ENCODE results near the gene CITED2.
"Not testable (repeated sequence)": the region's sequence is repeated elsewhere in the genome, so short reads cannot be mapped to it uniquely, and the experiment has no call there.

Gene CITED2

DNA sequence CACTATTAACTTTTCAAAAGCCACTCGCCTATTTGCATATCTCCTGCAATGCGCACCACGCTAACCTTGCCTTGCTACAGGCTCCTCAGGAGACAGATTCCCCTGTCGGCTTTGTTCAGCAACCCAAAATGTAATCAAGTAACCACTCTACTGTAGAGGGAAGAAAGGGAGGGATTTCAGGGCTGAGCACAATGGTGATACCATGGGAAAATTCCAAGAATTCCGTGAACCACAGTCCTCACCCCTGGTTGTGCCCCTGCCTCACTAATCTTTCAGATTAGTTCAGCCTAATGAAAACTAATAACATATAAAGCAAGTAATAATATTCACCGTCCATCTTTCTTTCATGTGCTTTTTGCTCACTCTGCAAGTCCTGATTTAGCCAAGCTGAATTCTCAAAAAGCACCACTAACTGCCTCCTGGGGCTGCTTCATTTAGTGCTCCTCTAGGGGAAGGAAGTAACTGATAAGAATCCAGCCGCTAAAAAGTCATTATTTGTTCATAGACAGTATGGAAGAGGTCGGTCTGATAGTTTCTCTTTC is 6.6 kb downstream of the CITED2 start:
- no peak for DNase-seq (ENCODE audit: low read depth in 2 of 2, low spot score in 1 of 2)

DNA sequence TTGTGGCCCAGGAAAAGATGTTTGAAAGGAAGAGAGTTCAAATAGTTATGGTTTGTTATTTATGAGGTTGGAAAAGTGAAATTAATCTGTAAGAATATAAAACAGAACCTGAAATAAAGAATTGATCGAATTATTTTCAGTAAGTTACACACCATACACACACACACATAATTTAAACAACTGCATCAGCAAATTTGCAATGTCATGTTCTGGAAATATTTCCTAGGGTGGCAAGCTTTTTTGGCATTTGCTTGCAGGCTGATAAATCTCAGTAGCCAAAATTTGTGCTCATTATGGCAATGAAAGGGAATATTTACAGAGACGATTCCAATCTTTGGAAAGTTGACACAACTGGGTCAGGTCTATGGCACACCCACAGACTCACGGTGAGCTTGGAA is 9.5 kb downstream of the CITED2 start:
- no peak for DNase-seq (ENCODE audit: low read depth in 2 of 2, low spot score in 1 of 2)

DNA sequence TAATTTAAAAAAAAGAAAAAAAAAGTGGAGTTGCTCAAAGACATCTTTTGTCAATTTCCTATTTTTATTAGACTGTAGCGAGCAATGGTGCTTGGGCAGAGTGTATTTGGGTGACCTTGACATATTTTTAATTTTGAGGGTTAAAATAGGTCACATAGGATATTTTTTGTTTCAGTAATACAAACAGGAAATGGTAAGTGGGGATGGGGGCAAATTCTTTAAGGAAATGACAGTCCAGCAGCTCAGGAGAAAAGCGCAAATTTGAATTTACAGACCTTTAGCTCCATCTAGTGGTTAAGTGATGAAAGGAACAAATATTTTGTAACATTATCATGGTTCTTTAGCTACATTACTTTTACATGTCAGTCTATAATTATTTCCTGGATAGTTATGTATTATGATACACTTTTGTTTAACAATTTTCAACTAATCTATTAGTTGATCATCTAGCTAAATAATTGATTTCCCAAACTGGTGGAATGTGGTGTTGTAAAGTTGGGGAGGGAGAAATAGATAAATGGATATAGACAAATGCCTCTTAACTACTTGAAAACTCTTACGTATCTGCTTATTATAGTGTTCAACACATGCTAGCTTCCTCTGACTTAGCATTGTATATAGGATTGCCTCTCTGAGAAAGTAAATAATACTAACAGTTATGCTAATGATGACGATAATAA is 10.0 kb downstream of the CITED2 start:
- no peak for DNase-seq (ENCODE audit: low read depth in 2 of 2, low spot score in 1 of 2)

DNA sequence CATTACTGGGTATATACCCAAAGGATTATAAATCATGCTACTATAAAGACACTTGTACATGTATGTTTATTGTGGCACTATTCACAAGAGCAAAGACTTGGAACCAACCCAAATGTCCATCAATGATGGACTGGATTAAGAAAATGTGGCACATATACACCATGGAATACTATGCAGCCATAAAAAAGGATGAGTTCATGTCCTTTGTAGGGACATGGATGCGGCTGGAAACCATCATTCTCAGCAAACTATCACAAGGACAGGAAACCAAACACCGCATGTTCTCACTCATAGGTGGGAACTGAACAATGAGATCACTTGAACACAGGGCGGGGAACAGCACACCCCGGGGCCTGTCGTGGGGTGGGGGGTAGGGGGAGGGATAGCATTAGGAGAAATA is 10.7 kb downstream of the CITED2 start:
- not testable (repeated sequence) for DNase-seq (ENCODE audit: low read depth in 2 of 2, low spot score in 1 of 2)

DNA sequence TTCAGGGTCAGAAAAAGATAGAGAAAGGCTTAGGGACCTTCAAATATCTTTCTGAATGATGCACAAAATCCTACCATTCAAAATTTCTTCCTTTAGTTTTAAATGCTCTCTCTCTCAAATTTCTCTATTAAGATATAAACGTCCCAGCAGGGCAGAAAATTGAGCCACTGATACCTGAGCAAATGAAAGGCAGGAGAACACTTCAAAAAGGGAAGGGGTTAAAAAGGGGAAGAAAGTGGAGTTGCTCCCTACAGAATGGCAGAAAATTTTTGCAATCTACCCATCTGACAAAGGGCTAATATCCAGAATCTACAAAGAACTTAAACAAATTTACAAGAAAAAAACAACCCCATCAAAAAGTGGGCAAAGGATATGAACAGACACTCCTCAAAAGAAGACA is 11.3 kb downstream of the CITED2 start:
- DNase-seq (ENCODE audit: low read depth in 2 of 2, low spot score in 1 of 2) = not testable (repeated sequence)

DNA sequence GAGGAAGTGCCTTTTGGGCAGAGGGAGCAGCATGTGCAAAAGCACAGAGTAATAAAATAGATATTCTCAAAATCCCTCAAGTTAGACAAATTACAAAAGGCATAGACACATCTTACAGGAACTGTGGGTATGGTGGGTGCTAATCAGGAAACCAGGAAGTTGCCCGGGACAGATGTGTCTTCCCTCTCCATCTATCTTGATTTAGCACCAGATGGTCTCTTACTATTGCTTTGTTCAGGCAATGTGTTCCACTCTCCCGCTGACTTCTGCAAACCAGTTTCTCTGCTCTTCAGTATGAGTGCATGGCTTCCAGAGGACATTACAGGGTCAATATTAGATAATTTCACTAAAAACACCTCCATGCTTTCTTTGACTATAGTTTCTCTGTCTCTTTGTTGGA is 13.2 kb downstream of the CITED2 start:
- DNase-seq (ENCODE audit: low read depth in 2 of 2, low spot score in 1 of 2) = no peak

DNA sequence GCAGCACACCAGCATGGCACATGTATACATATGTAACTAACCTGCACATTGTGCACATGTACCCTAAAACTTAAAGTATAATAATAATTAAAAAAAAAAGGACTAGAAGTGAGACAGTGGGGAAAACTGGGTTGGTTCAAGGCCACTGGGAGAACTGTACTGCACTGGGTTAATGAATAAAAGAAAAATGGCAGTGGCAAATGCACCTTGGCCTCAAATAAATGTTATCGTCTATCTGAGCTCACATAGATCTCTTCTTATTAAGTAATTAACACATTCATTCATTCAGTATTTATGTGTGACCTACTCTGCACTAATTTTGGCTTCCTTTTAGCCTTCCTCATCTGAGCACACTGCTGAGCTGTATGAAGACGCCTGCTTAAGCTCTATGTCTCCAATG is 17.5 kb downstream of the CITED2 start:
- no peak for DNase-seq (ENCODE audit: low read depth in 2 of 2, low spot score in 1 of 2)

DNA sequence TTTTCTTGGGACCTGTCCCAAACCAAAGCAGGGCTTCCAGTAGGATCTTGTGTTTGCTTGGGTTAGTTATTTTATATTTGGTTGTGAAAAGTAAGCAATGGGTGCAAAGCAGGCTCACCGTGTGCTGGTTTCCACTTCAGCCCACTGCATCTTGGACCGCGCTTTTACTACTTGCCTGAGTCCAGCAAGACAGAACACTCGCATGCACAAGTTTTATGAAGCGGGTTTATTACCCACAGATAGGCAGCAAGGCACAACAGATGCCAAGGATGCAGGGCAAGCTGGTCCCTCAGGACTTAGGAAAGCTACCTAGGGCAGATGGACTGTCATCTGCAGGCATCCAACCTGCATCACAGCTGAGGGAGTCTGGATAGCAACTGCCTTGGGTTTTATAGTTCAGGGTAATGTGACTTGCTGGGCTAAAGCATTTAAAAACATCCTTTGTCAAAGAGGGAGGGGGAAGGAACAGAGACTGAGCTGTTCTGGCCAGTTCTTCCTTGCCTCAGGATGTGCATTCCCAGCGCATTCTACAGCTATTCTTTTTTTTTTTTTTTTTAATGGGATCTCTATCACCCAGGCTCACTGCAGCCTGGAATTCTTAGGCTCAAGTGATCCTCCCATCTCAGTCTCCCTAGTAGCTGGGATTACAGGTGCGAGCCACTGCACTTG is 18.5 kb downstream of the CITED2 start:
- DNase-seq (ENCODE audit: low read depth in 2 of 2, low spot score in 1 of 2) = no peak

DNA sequence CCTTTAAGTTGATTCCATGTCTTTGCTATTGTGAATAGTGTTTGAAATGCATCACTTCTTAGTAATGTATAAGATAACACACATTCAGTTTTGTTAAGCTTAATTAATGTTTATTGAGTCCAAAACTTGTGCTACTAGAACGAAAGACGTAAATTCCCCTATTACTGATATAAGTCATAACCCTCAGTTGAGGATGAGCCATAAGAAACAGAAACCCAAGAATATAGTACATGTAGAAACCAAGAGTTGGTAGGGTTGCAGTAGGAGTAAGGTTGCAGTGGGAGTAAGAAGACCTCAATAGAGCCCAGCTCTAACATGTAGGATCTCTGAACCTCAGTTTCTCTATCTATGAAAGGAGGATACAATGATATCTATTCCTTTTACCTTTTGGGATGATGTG is 19.3 kb downstream of the CITED2 start:
- no peak for DNase-seq (ENCODE audit: low read depth in 2 of 2, low spot score in 1 of 2)

DNA sequence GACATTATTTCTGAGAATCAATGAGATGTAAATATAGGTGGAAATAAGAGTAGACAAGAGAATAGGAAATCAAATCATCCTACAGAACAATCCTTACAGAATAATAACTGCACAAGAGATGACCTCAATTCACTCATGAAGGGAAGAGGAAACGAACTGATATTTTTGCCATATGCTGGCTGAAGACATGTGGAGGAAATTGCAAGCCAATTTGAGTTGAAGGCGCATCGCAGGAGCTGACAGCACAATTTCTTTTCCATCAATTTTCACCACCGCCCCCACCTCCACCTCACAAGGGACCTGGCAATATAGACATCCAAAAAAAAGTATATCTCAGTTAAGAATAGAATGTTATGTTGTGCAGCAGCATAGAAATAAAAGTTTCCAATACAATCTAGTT is 20.3 kb downstream of the CITED2 start:
- no peak for DNase-seq (ENCODE audit: low read depth in 2 of 2, low spot score in 1 of 2)

DNA sequence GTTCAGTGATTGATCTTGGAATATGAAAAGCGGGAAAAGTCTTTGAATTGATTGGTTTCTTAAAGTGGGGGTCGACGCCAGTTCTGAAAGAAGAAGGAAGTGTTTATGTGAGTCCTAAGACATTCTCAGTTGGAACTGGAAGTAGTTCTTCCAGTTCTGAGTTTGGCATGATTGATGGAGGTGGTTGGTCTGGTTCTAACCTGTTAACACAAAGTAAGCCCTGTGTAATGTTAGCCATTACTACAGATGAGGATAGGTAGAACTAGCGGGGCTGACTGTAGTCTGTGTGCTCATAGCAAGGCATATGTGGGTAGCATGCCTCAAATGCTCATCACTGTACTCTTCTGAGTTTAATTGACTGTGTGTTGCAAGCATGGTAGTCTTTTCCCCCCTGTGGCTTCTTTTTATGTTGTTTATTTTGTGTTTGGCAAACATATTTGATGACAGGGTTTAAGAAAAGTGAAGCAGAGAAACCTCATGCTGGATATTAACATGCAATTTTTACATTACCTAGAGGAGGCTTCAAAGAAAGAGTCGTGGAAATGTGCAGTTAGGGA is 24.9 kb downstream of the CITED2 start:
- DNase-seq (ENCODE audit: low read depth in 2 of 2, low spot score in 1 of 2) = no peak

DNA sequence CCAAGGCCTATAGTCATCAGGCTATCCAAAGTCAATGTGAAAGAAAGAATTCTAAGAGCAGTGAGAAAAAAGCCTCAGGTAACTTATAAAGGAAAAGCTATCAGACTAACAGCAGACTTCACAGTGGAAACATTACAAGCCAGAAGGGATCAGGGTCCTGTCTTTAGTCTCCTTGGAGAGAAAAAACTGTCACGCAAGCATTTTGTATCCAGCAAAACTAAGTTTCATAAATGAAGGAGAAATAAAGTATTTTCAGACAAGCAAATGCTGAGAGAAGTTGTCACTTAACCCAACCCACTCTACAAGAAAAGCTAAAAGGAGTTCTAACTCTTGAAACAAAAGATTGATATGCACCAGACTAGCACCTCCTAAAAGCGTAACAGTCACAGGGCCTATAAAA is 28.1 kb downstream of the CITED2 start:
- no peak for DNase-seq (ENCODE audit: low read depth in 2 of 2, low spot score in 1 of 2)

DNA sequence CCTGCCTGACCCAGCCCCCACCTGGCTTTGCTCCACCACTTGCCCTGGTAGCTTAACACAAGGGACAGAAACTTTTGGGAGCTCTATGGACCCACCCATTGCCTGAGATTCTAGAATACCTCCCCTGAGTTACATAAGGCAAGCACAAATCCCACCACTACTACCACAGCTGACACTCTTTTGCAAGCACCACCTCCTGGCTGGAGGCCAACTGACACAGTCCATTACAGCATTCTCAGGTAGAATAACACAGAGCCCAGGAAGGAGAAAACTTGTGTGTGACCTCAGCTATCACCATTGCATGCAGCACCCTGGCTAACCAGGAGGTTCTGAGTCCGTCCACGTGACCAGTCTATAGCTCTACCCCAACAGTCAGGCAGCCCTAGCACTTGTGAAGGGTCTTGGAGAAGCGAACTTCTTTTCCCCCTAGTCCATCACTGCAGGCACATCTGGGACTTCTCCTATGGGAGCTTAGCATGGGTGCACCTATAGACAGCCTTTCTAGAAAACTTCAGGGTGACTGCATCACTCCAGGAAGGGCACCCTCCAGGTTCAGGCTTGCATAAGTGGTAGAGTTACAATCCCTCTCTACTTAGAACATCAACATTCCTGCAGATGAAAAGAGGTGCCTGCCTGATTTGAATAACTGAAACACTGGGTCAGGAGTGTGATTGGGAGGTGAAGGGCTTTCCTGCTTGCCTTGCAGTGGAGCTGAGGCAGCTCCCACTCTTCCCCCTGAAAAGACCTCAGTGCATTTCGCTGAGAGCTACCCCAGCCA is 30.1 kb downstream of the CITED2 start:
- DNase-seq (ENCODE audit: low read depth in 2 of 2, low spot score in 1 of 2) = no peak

DNA sequence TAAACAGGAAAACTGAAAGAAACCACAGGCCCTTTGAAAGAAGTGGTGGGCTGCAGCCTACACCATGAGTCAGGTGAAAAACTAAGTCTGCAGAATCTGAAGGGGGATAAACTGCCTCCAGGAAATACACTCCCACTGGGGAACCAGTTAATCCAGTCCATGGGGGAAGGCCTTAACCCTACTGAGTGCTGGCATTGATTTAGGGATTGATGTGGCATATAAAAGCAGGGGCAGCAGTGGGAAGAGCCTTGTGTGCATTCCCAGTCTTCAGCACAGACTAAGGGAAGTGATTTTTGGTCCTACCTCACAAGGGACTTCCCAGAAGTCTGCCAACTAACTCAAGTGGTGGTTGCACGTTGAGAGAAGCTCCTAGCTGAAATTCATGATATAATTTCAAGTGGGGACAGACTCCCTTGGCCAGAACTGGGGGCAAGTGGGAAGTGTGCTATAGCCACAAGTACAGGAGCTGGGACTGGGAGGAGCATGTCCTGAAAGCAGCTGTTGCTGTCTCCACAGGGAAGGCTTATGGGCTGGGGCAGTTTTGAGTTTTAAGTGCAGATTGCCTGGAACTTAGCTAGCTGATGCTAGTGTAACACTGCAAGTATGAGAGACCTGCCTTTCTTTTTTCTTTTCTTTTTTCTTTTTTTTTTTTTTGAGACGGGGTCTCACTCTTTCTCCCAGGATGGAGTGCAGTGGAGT is 31.2 kb downstream of the CITED2 start:
- no peak for DNase-seq (ENCODE audit: low read depth in 2 of 2, low spot score in 1 of 2)

DNA sequence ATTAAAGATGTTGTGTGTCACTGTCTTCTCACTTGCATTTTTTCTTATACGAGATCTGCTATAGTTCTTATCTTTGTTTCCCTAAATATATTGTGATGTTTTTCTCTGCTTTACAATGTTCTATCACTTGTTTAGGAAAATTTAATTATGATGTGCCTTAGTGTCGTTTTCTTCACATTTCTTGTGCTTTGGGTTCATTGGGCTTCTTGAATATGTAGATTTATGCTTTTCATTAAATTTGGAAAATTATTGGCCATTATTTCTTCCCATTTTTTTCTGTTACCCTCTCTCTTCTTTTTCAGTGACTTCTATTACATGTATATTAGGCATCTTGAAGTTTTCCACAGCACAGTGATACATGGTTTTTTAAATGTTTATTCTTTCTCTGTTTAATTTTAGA is 33.4 kb downstream of the CITED2 start:
- DNase-seq (ENCODE audit: low read depth in 2 of 2, low spot score in 1 of 2) = no peak

DNA sequence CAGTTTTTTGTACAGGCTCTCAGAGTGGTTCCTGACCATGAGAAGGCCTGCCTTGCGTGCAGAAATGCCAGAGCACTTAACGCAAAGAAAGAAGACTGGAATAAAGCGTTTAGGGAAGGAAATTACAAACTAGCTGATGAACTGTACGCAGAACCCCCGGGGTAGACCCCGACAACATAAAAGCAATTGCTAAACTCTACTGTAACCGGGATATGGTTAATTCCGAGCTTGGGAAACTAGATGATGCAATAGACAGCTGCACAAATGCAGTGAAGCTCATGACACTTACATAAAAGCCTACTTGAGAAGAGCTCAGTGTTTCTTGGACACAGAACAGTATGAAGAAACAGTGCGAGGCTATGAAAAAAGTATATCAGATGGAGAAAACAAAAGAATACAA is 35.7 kb downstream of the CITED2 start:
- no peak for DNase-seq (ENCODE audit: low read depth in 2 of 2, low spot score in 1 of 2)

DNA sequence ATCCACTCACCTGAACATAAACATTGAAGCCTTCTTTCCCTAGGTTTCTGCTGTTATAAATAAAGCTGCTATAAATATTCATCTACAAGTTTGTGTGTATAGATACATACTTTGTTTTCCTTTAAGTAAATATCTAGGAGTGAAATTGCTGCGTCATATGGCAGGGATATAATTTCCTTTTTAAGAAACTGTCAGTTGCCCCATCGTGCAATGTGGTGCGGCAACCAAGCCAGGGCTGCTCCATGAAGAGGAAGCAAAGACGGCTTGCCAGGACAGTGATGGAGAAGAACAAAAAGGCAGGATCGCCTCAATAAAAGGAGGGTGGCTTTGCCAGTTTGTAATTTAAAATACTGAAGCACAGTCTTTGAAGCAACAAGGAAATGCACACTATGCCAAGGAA is 36.6 kb downstream of the CITED2 start:
- DNase-seq (ENCODE audit: low read depth in 2 of 2, low spot score in 1 of 2) = no peak

DNA sequence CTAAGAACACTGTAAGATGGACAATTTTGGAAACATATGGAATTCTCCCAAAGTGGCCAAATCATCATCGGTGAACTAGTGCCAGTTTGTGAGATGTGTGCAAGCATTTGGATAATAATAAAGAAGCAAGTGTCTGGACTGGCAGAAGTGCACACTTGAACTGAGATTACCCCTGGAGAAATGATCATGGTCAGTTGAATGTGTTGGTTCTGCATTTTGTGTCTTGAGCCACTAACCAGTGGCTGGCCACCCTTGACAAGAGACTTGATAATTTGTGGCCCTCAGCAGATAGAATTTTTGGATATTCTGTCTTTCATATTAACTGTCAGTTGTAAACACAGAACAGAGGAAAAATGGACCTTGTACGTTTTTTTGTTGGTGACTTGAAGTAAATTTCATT is 37.4 kb downstream of the CITED2 start:
- no peak for DNase-seq (ENCODE audit: low read depth in 2 of 2, low spot score in 1 of 2)

DNA sequence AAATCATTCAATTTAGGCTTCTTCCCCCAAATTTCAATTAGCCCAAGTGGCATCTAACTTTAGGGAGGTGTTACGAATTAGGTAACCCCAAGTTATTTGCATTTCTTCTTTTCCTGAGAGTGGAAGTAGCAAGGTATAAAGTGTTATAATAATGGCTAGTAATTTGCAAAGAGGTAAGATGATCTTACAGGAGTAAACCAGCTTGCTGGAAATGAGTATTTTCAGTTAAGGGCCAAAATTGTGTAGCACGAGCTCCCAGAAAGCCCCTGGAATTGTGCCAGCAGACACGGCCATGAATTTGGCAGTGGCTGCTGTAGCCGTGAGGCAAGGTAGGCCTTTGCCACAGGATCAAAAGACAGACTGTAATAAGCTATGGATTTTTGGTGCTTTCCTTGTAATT is 38.0 kb downstream of the CITED2 start:
- no peak for DNase-seq (ENCODE audit: low read depth in 2 of 2, low spot score in 1 of 2)

DNA sequence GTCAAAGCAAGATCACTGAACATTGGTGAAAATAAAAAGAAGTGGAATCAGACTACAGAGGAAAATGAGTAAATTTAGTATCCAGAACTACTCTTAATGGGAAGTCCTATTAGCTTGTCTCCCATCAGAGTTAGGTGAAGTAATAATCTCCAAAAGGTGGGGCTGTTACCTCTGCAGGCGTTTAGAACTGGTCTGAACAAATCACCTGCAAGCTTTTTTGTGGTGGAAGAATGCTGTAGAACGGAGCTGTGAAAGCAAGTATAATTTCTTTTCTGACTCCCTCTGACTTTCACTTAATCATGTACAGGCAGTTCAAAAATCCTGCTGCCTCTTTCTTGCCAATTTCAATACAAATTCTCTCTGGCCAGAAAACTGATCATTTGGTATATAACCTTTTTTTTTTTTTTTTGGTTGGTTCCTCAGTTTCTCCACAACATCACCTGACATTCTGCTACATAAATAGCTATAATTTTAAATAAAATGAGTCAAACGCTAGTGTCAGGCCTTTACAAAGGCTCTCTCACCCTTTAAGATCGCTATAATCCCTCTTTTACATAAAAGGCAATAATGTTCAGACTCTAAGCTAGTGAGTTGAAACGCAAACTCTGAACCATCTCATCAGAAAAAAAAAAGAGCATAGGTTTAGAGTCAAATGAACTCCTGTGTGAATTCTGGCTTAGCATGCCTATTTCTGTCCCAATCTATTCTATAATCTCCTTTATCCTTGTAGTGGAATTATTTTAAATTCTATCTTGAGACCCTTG is 38.8 kb downstream of the CITED2 start:
- DNase-seq (ENCODE audit: low read depth in 2 of 2, low spot score in 1 of 2) = no peak
